ENCODE data around the gene DSN1. TPM values are rescaled to one million over a fixed set of nuclear protein-coding genes. Genes with fewer than 3 reads are reported as not detected.

The DSN1 gene
- polyA plus RNA-seq, 1 of the 3 experiments (the other 2 are of a cell fraction), result 7.3 TPM

DNA sequence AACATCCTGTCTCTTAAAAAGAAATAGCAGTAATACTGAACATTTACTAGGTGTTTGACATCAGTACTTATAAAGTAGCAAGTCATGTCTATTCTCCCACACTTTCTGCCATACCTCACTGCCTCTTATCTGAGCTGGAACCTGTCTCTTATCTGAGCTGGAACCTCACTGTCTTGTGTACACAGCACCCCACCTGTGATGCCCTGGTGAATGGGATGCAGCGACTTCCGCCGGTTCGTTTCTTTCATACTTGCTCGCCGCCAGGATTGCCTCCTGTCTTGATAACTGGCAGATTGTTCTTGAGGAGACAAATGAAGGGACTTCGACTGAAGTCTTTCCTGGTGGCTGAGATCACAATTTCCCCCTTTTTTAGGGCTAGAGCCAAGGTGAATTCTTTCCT, 2.9 kb downstream of the DSN1 start:
- TF ChIP-seq MXI1 (IDR thresholded peaks at IDR 0.05; ENCODE audit: low read depth, low read length) (no peak), TCF12 (IDR thresholded peaks at IDR 0.05) (no peak), EZH2phosphoT487 (IDR thresholded peaks at IDR 0.05; ENCODE audit: borderline replicate concordance, low read depth) (no peak)
- TF ChIP-seq, protein P1, sequence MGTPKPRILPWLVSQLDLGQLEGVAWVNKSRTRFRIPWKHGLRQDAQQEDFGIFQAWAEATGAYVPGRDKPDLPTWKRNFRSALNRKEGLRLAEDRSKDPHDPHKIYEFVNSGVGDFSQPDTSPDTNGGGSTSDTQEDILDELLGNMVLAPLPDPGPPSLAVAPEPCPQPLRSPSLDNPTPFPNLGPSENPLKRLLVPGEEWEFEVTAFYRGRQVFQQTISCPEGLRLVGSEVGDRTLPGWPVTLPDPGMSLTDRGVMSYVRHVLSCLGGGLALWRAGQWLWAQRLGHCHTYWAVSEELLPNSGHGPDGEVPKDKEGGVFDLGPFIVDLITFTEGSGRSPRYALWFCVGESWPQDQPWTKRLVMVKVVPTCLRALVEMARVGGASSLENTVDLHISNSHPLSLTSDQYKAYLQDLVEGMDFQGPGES (IDR thresholded peaks at IDR 0.05; ENCODE audit: low read depth, low read length), result no peak
- TF ChIP-seq, protein P2, sequence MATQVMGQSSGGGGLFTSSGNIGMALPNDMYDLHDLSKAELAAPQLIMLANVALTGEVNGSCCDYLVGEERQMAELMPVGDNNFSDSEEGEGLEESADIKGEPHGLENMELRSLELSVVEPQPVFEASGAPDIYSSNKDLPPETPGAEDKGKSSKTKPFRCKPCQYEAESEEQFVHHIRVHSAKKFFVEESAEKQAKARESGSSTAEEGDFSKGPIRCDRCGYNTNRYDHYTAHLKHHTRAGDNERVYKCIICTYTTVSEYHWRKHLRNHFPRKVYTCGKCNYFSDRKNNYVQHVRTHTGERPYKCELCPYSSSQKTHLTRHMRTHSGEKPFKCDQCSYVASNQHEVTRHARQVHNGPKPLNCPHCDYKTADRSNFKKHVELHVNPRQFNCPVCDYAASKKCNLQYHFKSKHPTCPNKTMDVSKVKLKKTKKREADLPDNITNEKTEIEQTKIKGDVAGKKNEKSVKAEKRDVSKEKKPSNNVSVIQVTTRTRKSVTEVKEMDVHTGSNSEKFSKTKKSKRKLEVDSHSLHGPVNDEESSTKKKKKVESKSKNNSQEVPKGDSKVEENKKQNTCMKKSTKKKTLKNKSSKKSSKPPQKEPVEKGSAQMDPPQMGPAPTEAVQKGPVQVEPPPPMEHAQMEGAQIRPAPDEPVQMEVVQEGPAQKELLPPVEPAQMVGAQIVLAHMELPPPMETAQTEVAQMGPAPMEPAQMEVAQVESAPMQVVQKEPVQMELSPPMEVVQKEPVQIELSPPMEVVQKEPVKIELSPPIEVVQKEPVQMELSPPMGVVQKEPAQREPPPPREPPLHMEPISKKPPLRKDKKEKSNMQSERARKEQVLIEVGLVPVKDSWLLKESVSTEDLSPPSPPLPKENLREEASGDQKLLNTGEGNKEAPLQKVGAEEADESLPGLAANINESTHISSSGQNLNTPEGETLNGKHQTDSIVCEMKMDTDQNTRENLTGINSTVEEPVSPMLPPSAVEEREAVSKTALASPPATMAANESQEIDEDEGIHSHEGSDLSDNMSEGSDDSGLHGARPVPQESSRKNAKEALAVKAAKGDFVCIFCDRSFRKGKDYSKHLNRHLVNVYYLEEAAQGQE (IDR thresholded peaks at IDR 0.05; ENCODE audit: low read depth, low read length), result no peak
- TF ChIP-seq, protein P3, sequence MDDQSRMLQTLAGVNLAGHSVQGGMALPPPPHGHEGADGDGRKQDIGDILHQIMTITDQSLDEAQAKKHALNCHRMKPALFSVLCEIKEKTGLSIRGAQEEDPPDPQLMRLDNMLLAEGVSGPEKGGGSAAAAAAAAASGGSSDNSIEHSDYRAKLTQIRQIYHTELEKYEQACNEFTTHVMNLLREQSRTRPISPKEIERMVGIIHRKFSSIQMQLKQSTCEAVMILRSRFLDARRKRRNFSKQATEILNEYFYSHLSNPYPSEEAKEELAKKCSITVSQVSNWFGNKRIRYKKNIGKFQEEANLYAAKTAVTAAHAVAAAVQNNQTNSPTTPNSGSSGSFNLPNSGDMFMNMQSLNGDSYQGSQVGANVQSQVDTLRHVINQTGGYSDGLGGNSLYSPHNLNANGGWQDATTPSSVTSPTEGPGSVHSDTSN (IDR thresholded peaks at IDR 0.05), result no peak
- Histone ChIP-seq H3K36me3 (replicated peaks in 1 of 2; ENCODE audit: control insufficient read depth in 1 of 2, insufficient read depth in 2 of 2, low read length in 1 of 2) (no peaks in the 10 kb centered on the region), H3K27me3 (ENCODE audit: insufficient read depth) (no peaks in the 10 kb centered on the region), H3K9ac (no peak overlapping the region), H4K20me1 (ENCODE audit: insufficient read depth) (no peaks in the 10 kb centered on the region), H3K27ac (ENCODE audit: low read depth in 2 of 2, low read length in 1 of 2) (no peak overlapping the region), H3K4me1 (ENCODE audit: control insufficient read depth in 1 of 2, insufficient read depth in 2 of 2, low read depth in 1 of 2, low read length in 1 of 2) (peaks cover 0 to 8% of the 10 kb centered on the region in 2 experiments; a peak in 1 of 4 replicates), H3K9me2 (no peaks in the 10 kb centered on the region), H3K4me2 (no peak overlapping the region), H3K79me2 (ENCODE audit: insufficient read depth) (peaks cover 13% of the 10 kb centered on the region), H3K9me3 (no peaks in the 10 kb centered on the region), H3F3A (replicated peaks; ENCODE audit: insufficient read depth) (peaks cover 14% of the 10 kb centered on the region), H3K4me3 (ENCODE audit: low read depth in 2 of 2, low read length in 1 of 2) (no peak overlapping the region), H2AFZ (ENCODE audit: low read depth) (no peak overlapping the region)
- WGBS (ENCODE audit: low lambda C conversion rate), result 92% methylated on average over 7 of the region's 7 CpGs
- DNase-seq, result no peak
- CTCF ChIA-PET, result interaction anchor here (0.8 to 3.3 kb wide), 4 partner anchors 16 to 165 kb away, joined by 3 to 18 read pairs (median 4); partner anchors contain the start of gene RAB5IF
- POLR2A ChIA-PET, result no interaction called here

DNA sequence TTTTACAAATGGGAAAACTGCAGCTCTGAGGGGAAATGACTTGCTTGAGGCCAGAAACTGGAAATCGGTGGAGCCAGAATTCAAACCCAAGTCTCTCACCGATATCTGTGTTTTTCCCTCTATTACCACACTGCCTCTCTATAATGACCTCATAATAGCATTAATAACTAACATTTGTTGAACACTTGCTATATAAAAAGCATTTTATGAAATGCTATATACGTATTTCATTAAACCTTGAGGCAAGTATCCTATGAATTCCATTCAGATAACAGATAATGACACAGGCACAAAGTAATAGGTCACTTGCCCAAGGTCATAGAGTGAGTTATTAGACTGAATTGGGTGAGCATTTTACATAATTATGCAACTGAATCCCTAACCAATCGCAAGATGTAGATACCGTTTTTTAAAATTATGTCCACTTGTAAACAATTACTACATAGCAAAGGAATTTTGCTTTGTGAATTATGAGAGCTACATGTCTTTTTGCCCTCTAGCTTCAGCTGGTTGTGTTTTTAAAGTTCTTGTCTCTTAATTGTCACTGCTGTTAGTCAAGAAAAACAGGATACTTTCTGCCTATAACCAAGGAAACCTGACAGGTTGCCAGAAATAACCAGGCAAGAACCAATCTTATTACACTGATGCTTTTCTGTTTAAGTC, 4.7 kb downstream of the DSN1 start:
- POLR2A ChIA-PET, result no interaction called here
- DNase-seq, result no peak
- H3K4me3 ChIP-seq (ENCODE audit: low read depth in 2 of 2, low read length in 1 of 2), result no peak overlapping the region
- TF ChIP-seq, protein P1 (IDR thresholded peaks at IDR 0.05; ENCODE audit: low read depth, low read length), result no peak
- TF ChIP-seq, protein P3 (IDR thresholded peaks at IDR 0.05), result no peak
- TF ChIP-seq RAD21 (IDR thresholded peaks at IDR 0.05; ENCODE audit: low read length), result no peak
- TF ChIP-seq, protein P4, sequence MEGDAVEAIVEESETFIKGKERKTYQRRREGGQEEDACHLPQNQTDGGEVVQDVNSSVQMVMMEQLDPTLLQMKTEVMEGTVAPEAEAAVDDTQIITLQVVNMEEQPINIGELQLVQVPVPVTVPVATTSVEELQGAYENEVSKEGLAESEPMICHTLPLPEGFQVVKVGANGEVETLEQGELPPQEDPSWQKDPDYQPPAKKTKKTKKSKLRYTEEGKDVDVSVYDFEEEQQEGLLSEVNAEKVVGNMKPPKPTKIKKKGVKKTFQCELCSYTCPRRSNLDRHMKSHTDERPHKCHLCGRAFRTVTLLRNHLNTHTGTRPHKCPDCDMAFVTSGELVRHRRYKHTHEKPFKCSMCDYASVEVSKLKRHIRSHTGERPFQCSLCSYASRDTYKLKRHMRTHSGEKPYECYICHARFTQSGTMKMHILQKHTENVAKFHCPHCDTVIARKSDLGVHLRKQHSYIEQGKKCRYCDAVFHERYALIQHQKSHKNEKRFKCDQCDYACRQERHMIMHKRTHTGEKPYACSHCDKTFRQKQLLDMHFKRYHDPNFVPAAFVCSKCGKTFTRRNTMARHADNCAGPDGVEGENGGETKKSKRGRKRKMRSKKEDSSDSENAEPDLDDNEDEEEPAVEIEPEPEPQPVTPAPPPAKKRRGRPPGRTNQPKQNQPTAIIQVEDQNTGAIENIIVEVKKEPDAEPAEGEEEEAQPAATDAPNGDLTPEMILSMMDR (IDR thresholded peaks at IDR 0.05), result no peak
- TF ChIP-seq, protein P5, sequence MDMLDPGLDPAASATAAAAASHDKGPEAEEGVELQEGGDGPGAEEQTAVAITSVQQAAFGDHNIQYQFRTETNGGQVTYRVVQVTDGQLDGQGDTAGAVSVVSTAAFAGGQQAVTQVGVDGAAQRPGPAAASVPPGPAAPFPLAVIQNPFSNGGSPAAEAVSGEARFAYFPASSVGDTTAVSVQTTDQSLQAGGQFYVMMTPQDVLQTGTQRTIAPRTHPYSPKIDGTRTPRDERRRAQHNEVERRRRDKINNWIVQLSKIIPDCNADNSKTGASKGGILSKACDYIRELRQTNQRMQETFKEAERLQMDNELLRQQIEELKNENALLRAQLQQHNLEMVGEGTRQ (IDR thresholded peaks at IDR 0.05; ENCODE audit: borderline replicate concordance, low read depth, low read length), result no peak
- TF ChIP-seq SMC3 (IDR thresholded peaks at IDR 0.05; ENCODE audit: low read depth, low read length), result no peak

More for the DNA sequence above, 4.7 kb downstream of the DSN1 start:
- Histone ChIP-seq H3K9me2 (no peaks in the 10 kb centered on the region), H3K79me2 (ENCODE audit: insufficient read depth) (peaks cover 13% of the 10 kb centered on the region), H3K36me3 (replicated peaks in 1 of 2; ENCODE audit: control insufficient read depth in 1 of 2, insufficient read depth in 2 of 2, low read length in 1 of 2) (peaks cover 0 to 4% of the 10 kb centered on the region in 2 experiments), H3F3A (replicated peaks; ENCODE audit: insufficient read depth) (peaks cover 2% of the 10 kb centered on the region), H3K9ac (peak overlapping the region; percentile 7; the same call in 1 of the 2 replicates), H3K4me2 (no peak overlapping the region; the same call in 1 of the 2 replicates), H4K20me1 (ENCODE audit: insufficient read depth) (no peaks in the 10 kb centered on the region), H3K27me3 (ENCODE audit: insufficient read depth) (no peaks in the 10 kb centered on the region), H3K27ac (ENCODE audit: low read depth in 2 of 2, low read length in 1 of 2) (peak overlapping the region in 1 of 2 experiments; percentile 19; a peak in 1 of 4 replicates), H3K9me3 (no peaks in the 10 kb centered on the region), H2AFZ (ENCODE audit: low read depth) (no peak overlapping the region), H3K4me1 (ENCODE audit: control insufficient read depth in 1 of 2, insufficient read depth in 2 of 2, low read depth in 1 of 2, low read length in 1 of 2) (peaks cover 0 to 8% of the 10 kb centered on the region in 2 experiments; a peak in 1 of 4 replicates)
- 61% methylated on average over 5 of the region's 5 CpGs for WGBS (ENCODE audit: low lambda C conversion rate)
- CTCF ChIA-PET, result interaction anchor here (0.7 to 3.3 kb wide), 3 partner anchors 14 to 102 kb away, joined by 3 to 18 read pairs (median 3); a partner anchor contains a TSS
